NCI-H446 (cell line): ENCODE results near the gene AAK1.
"Not testable (repeated sequence)": the region's sequence is repeated elsewhere in the genome, so short reads cannot be mapped to it uniquely, and the experiment has no call there.

Experiments
- DNase-seq, 2 experiments: peaks; one replicate each; lab custom pipeline; 2025; lab: John Stamatoyannopoulos, UW

Gene AAK1

DNA sequence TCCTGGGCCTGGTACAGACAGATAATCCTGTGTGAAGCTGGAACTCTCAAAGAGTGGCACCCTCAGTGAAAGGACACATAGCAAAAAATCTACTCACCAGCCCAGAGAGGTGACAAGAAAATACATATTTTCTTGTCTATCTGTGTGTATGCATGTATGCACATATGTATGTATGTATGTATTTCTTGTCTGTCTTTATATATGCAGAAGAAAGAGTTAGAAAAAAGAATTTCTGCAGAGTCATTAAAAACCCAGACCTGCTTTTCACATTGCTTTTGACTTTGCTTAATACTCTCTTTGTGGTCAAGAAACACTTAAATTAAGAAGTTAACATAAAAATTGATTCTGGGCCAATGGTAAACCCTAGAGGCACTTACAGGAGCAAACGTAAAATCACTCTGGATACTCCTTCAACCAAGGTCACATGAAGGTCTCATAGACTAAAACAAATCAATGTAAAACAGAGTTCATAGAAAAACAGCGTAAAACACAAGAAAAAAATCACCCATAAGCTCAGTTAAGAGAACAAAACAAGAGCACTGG is 16.5 kb upstream of the AAK1 start:
- DNase-seq: no peak

DNA sequence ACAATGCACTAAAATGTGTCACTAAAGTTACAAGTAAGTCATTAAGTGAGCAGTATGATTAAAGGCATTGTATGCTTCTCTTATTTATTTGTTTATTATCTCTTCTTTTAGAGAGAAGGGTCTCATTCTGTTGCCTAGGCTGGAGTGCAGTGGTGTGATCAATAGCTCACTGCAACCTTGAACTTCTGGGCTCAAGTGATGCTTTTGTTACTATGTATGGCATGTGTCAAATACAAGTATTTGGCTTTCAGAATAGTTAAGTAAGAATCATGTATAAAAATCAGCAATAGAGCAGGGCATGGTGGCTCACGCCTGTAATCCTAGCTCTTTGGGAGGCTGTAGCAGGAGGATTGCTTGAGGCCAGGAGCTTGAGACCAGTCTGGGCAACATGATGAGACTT is 15.8 kb upstream of the AAK1 start:
- no peak for DNase-seq

DNA sequence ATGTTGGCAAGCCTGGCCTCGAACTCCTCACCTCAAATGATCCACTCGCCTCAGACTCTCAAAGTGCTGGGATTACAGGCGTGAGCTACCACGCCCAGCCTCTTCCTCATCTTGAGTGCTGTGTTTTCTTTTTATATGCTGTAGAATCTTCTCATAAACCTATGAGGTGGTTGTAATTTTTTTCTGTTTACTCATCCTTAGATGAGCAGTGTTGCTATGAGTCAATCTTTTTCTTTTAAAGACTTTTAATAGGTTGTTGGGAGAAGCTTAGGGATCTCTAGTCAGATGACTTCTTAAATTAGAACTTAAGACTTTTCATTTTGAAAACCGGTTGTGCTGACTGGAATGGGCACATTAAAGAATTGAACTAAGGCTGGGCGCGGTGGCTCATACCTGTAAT is 8.7 kb upstream of the AAK1 start:
- DNase-seq: no peak

DNA sequence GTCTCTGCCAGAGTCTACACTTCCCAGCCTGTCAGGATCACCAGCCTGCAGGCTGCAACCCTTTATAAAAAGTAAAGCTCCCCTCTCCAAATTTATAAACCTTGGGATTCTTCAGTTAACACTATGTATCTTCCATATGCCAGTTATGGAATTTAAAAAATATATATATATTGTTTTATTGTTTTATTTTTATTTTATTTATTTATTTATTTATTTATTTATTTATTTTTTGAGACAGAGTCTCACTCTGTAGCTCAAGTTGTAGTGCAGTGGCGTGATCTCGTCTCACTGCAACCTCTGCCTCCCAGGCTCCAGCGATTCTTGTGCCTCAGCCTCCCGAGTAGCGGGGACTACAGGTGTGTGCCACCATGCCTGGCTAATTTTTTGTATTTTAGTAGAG is 3.7 kb upstream of the AAK1 start:
- not testable (repeated sequence) for DNase-seq

DNA sequence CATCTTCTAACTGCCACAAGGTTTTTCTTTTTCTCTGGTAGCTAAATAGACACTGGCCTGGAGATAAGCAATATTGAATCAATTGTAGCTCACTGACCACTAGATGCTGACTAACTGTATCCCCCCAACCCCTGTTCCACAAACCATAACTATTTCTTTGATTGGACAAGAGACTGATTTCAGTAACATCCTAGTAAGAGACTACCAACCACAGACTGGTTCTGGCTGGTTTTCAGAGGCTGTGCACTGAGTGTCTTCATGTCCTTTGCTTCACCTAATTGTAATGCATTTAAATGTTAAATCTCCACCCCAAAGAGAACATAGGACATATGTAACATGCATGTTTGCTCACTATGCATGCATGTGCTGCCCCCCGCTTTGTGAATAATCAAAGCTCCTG is 3.2 kb upstream of the AAK1 start:
- DNase-seq: no peak

DNA sequence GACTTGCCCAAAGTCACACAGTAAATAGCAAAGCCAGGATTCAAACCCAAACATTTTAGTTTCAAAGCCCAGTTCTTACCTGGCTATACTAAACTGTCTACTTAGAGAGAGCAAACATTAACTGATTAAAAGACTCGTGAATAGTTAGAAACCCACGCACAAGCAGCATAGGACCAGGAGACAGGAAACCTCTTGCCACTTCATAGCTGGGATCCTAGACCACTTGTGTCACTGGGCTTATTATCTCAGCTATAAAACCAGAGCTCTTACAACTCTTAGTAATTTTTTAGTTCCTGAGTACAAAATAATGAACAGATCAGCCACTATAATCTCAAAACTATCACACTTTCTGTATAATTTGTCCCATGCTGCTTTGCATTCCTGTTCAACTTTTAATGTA is 2.4 kb upstream of the AAK1 start:
- DNase-seq: no peak

DNA sequence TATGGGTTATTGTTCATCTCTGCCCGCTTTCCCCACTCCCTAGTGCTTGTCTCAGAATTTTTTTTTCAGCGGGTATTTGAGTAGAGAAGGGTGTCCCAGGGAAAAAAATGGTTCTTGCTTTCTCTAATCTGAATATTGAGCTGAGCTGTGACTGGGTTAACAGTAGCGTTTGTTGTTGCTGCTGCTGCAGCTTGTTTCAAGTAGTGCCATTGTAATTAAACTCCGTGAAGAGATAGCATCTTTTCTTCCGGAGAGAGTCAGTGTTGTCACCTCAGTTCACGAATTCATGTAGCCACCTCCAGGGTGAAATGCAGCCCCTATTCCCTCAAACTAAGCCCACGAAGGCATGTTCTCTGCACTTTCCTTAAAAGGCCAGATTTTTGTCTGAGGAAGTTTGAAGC is 1.5 kb upstream of the AAK1 start:
- DNase-seq: no peak

DNA sequence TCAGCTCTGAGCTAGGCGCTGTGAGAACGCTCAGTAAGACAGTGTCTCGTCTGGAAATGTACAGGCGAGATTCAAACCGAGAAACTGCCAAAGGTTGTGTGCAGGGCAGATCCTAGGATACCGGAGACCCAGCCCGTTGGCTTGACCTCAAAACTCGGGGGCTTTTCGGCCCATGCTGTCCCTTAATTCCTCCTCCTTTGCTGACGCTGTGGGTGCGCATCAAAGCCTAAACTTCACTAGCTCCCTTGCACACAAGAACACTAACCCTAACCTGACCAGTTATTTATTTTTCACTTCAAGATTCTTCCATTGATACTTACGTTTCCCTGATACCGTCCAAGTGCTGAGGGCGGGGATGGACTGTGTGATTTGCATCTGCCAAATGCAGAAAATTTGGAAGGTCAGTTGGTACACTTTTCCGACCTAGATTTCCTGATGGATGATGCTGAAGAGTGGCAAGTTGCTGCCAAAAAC is 1.0 kb upstream of the AAK1 start:
- no peak for DNase-seq

DNA sequence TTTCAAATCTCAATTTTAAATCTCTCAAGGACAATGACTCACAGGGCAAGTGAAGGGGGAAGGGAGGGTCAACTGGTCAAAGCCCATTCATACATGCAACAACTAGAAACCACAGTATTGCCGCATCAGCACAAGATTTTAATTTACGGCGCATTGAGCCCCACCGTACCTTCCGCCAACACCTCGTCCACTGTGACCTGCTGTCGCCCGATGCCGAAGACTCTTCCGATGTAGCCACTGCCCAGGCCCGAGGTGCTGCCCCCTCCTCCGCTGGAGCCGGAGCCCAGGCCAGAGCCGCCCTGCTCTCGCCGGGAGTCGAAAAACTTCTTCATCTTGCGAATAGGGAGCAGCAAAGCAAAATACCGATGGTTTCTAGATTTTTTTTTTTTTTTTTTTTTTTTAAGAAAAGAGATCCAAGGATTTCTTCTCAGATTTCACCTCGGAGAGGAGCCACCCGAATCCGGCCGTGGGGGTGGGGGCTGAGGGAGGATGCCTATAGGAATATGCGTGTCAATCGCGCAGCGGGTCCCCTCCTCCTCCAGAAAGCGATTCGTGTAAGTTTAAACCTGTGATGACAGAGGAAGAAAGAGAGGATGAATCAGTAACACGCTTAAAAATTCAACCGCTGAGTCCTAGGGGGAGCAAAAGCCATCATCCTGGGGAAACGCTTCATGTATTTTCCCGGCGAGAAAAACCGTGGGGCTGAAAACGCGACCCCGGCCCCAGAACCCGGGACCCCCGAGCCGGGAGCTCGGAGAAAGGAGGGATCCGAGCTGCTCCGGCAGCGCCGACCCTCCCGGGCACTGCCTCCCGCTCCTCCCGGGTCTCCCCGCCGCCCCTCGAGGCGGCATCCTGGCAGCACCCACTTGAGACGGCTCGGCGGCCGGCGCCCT is 584 bp downstream of the AAK1 start:
- DNase-seq: peak; percentile 12 to 22

DNA sequence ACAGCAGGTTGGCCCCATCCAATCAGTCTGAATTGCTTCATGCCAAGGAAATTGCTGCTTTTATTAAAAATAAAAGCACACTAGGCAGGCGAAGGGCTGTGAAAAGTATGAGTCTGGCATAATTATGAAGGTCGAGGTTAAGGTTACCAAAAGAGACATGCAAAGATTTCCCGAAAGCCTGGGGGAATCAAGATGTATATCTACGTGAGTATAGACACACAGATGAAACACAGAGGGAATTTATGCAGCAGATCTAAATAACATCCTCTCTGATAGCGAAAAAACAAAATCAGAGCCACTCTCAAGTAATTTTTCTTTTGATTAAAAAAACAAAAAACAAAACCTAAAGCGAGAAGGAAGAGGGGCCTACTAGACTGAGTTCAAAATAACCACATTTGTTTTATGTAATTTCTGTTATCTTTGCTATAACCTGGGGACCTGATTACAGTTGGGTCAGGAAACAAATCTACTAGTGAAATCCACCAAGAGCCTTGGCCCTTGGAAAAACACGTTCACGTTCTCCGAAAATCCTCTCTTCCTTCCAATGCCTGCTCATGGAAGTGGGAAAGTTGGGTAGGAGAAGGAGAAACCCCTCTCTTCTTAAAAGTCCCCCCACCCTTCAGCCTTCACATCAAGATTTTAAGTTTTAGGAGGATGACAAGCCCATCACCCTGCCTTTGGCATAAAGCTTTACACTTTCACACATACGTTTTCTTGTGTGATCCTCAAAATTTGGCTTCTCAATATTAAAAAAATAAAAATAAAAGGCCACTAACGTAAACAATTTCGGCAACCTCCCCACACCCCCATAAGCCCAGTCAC is 1.4 kb downstream of the AAK1 start:
- no peak for DNase-seq

DNA sequence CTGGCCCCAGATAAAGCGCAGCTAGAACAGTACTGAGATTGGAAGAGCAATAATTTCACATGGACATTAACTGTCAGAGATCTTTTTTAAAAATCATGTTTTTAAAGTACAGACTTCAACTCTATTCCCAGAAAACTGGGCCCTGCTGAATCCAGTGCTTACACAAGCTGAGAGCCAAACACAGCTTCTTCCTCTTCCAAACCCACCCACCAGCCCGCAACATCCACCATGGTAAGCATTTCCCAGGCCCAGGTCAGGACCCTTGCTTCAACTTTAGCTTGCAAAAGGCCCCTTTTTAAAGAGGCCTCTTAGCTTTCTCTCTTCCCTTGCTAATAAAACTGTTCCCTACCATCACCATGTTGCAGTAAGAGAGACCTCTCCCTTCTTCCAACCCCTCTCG is 2.1 kb downstream of the AAK1 start:
- DNase-seq: no peak

DNA sequence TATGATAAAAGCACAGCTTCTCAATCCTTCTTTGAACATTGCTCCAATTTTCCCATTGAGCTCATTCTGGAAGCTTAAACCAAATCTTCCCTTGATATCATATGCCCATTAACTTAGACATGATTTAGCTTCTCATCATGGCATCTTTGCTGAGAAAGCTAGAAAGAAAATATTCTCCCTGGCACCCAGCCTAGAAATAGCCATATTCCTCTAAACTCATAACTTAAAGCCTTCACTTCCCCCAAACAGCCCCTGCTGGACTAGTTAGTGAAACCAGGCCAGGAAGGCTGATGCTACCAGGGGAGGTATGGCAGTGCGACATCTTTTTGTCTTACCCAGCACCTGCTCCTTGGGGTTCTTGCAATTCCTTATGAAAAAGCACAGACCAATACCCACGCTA is 4.3 kb downstream of the AAK1 start:
- DNase-seq: no peak

DNA sequence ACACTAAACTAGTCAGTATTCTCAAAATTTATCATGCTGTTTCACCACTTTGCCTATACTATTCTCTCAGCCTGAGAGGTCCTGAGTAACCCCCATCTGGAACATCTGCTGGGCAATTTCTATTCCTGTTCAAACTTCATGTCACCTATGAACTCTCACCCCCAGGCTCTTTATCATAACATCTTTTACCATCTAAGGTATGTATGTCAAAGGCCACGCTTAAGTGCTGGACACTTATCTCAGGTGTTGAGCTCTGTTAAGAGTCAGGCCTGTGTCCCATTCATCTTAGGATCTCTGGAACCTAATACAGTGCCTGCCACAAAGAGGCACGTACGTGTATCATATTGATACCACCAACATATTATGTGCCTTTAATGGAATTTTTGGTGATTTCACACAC is 4.9 kb downstream of the AAK1 start:
- DNase-seq: no peak

DNA sequence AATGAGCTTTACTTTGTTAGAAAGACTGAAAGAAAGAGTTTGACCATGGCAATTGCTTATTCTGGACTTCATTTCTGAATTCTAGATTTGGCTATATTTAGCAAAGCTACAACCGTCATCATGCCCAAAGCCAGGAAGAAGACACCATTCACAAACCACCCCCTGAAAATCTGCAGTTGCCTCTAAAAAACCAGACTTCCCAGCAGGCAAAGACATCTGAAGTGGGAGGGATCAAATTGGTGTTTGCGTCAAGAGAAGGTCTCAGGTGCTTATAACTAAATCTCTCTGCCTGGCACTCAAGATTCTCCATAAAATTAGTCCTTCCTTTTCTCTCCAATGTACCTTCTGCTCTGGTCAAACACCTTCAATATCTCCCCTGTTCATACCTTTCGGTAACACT is 5.6 kb downstream of the AAK1 start:
- DNase-seq: no peak

DNA sequence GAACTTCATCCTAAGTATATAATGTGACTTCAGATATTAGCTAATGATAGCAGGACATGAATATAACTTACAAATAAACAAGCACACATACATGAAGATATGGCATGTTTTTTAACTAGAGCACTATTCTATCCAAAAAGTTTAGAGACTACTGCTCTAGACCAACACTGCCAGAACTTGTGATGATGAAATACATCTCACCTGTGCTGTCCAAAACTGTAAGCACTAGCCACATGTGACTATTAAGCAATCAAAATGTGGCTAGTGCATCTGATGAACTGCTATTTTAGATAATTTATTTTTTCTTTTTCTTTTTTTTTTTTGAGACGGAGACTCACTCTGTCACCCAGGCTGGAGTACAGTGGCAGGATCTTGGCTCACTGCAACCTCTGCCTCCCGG is 7.1 kb downstream of the AAK1 start:
- no peak for DNase-seq

DNA sequence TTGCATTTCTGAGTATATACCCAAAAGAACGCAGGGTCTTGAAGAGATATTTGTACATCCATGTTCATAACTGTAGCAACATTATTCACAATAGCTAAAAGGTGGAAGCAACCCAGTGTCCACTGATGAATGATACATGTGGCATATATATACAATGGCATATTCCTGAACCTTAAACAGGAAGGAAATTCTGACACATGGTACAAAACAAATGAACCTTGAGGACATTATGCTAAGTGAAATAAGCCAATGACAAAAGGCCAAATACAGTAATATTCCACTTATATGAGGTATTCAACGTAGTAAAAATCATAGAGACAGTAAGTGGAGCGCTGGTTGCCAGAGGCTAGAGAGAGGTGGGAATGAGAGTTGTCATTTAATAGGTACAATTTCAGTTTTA is 8.1 kb downstream of the AAK1 start:
- no peak for DNase-seq

DNA sequence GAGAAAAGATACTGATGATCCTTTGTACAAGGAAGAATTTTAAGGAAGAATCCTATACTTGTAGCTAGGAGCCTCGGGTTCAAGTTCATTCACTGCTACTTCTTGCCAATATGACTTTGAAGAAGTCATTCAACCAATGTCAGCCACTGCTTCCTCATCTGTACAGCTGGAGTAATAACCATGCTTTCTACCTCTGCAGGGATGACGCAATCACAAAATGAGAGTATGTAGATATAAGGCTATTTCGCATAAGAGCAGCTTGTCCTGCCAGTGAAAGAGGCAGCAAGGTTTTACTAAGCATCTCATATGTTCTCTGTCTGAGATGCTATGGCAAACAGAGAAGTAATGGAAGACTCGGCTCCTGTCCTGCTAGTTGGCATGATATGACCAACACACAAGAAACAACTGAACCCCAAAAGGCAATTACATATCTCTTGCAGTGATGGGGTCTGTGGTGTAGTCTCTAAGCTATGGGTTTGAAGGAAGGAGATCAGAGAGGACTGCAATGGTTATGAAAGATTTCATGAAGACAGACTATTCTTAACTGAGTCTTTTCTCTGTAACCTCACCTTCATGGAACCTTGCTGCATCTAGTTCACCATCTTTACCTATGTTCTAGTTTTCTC is 9.2 kb downstream of the AAK1 start:
- DNase-seq: no peak

DNA sequence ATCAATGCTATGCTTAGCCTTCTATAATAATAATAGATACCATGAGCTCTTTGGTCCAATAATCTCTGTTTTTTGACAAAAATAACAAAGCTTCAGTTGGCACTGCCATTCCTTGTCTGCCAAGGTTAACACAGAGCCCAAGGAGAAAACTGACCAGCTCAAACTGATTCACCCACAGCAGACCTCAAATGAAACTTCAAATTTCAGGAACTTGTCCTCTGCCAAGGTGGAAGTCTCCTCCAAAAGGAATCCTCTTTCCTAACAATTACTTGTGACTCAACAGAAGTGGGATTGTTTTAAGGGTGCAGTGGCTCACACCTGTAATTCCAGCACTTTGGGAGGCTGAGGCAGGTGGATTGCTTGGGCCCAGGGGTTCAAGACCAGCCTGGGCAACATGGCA is 12.1 kb downstream of the AAK1 start:
- no peak for DNase-seq

DNA sequence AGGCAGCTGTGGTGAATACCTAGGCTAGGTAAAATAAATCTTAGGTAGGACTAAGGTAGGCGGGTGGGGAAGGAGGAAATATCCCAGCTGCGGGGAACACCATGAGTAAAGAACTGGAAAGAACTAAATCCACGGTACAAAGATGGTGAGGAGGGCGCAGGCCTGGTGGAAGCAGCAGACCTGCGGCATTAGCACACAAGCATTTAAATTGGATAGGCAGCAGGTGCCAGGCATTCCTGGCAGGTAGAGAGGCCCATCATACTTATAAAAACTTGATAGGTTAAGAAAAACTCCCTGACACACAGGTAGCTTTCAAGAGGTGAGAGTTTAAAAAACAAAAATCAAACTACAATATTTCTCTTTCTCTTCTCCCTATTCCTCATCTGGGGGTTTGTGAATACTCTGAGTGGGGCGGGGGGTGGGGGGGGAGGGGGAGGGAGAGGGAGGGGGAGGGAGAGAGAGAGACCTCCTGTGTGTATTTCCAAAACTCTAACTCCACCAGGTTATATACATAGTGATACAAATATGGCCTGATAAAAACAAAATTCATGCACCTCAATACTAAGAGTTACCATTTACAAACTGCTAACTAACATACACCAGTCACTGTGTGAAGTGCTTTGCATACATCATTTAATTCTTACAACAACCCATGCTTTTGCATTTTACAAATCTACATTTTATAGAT is 13.5 kb downstream of the AAK1 start:
- DNase-seq: no peak

DNA sequence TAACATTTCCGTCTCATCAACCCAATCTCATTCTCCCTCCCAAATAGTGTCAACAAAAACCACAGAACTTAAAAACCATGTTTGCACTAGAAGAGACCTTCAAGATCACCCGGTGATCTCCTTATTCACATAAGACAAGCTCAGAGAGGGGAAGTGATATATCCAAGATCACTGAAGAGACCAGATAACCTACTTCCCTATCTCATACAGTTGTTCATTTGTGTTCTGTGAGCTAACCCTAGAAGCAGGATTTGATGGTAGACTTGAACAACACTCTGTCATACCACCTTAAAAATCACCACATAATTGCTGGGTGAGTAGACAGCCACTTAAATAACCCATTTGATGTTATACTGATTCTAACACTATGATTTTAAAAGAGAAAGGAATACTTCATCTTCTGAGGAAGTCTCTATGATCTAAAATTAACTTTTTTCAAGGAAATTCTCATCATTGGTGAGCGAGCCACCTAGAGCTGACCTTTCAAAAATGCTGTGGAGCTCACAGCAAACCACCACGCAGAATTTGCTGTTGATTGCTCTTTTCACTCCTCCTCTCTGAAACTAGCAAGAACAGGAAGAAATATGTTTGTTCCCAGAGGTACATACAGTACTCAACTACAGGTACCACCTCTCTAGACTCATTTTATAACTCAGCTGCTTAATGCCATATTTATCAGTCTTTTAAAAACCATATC is 15.1 kb downstream of the AAK1 start:
- DNase-seq: no peak

DNA sequence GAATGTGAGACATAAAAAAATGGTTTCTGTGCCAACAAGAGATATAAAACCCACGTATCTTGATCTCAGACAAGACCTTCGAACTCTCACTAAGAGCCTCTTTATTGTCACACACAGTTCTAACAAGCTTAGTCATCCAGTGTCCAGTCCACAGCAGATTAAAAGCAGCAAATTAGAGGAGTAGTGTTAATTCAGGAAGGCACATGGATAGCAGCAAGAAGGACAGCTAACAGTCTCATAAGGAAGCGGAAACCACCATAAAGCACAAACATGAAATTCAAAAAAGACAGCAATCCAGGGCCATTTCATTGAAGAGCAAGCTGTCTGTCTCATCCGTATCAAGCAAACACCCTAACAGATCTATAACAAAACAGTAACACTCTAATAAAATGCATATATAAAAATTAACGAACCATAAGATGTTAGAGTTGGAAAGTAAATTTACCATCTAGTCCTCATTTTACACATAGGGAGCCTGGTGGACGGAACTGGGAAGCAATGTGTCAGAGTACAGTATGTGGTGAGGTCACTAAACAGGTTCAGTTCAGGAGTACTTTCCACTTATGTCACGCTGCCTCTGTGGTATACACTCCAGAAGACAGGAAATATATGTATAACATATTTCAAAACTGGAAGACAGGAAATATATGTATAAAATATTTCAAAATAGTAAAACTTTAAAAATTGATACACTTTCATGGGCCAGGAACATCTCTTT is 18.3 kb downstream of the AAK1 start:
- DNase-seq: no peak
